SK-N-SH (cell line): ENCODE data around the gene AGAP2. TPM values are rescaled to one million over a fixed set of nuclear protein-coding genes. Genes with fewer than 3 reads are reported as not detected.

Experiments used
- CTCF ChIA-PET: fragments of 300-600, 350-600 bp; formaldehyde crosslinking; extraction: SDS; loops from one replicate; lab custom pipeline; 2021; lab: Yijun Ruan, JAX
- POLR2A ChIA-PET: fragments of 350-600 bp; sonication (Branson Sonifier 250); formaldehyde crosslinking; extraction: SDS; loops from one replicate; lab custom pipeline; 2020; ENCODE audit warnings: antibody characterized with exemption, inconsistent platforms; lab: Yijun Ruan, JAX
- DNase-seq: peaks from one replicate; pipeline ENCODE4 v3.0.0; 2012
- H2AFZ ChIP-seq: fragments of 200-600 bp; sonication (generic); 2 replicates; pipeline ENCODE4 v1.8.1; 2016; ENCODE audit warnings: antibody characterized with exemption, mild to moderate bottlenecking, low read depth
- H3F3A ChIP-seq: fragments of 200-600 bp; sonication (generic); replicated peaks from 2 replicates; pipeline ENCODE3; 2016; ENCODE audit warnings: antibody characterized with exemption, mild to moderate bottlenecking; ENCODE audit not compliant: insufficient read depth
- H3K27ac ChIP-seq, 2 experiments: fragments of 200-500 bp in 1 of 2; fragments of 200-600 bp in 1 of 2; sonication (Bioruptor generic) in 1 of 2; sonication (generic), shearing (Covaris generic) in 1 of 2; 2 replicates each; pipeline versions ENCODE4 v1.5.1 to v1.6.1; 2014 to 2016; ENCODE audit warnings: low read depth in 2 of 2, inconsistent platforms in 1 of 2, low read length in 1 of 2, mild to moderate bottlenecking in 1 of 2, mixed read lengths in 1 of 2
- H3K27me3 ChIP-seq: fragments of 200-600 bp; sonication (generic), shearing (Covaris generic); 2 replicates; pipeline ENCODE4 v1.6.1; 2016; ENCODE audit warnings: mixed run types; ENCODE audit not compliant: insufficient read depth
- H3K36me3 ChIP-seq, 2 experiments: fragments of 200-500 bp in 1 of 2; fragments of 200-600 bp in 1 of 2; sonication (Bioruptor generic) in 1 of 2; sonication (generic) in 1 of 2; replicated peaks in 1 of 2; 2 replicates each; pipeline versions ENCODE3 to v1.5.1; 2014 to 2016; ENCODE audit warnings: low read length in 1 of 2, mild to moderate bottlenecking in 1 of 2; ENCODE audit not compliant: insufficient read depth in 2 of 2, control insufficient read depth in 1 of 2
- H3K4me1 ChIP-seq, 2 experiments: fragments of 200-500 bp in 1 of 2; fragments of 200-600 bp in 1 of 2; sonication (Bioruptor generic) in 1 of 2; sonication (generic), shearing (Covaris generic) in 1 of 2; 2 replicates each; pipeline versions ENCODE4 v1.5.1 to v1.6.1; 2014 to 2016; ENCODE audit warnings: low read depth in 1 of 2, low read length in 1 of 2, mixed run types in 1 of 2; ENCODE audit not compliant: insufficient read depth in 2 of 2, control insufficient read depth in 1 of 2
- H3K4me2 ChIP-seq: fragments of 200-600 bp; sonication (generic), shearing (Covaris generic); 2 replicates; pipeline ENCODE4 v1.6.1; 2017; ENCODE audit warnings: mixed run types
- H3K4me3 ChIP-seq, 2 experiments: fragments of 200-500 bp in 1 of 2; fragments of 200-600 bp in 1 of 2; sonication (Bioruptor generic) in 1 of 2; sonication (generic), shearing (Covaris generic) in 1 of 2; 2 replicates each; pipeline versions ENCODE4 v1.5.1 to v1.8.1; 2014 to 2016; ENCODE audit warnings: low read depth in 2 of 2, inconsistent platforms in 1 of 2, low read length in 1 of 2, mild to moderate bottlenecking in 1 of 2, mixed read lengths in 1 of 2, moderate library complexity in 1 of 2
- H3K79me2 ChIP-seq: fragments of 200-600 bp; sonication (generic); 2 replicates; pipeline ENCODE4 v1.8.1; 2017; ENCODE audit warnings: mild to moderate bottlenecking; ENCODE audit not compliant: insufficient read depth
- H3K9ac ChIP-seq: fragments of 200-600 bp; sonication (generic); 2 replicates; pipeline ENCODE4 v1.6.1; 2017; ENCODE audit warnings: mixed run types
- H3K9me2 ChIP-seq: fragments of 200-600 bp; sonication (generic); 2 replicates; pipeline ENCODE4 v1.6.1; 2017; ENCODE audit warnings: mixed run types
- H3K9me3 ChIP-seq: fragments of 200-600 bp; sonication (generic); 2 replicates; pipeline ENCODE4 v1.6.1; 2017; ENCODE audit warnings: mixed run types, mild to moderate bottlenecking, moderate library complexity
- H4K20me1 ChIP-seq: fragments of 200-600 bp; sonication (generic); 2 replicates; pipeline ENCODE4 v1.6.1; 2017; ENCODE audit warnings: mild to moderate bottlenecking, mixed run types; ENCODE audit not compliant: insufficient read depth
- FOSL2 ChIP-seq: IDR thresholded peaks from 2 replicates; pipeline ENCODE4 v1.4.0; 2012; ENCODE audit warnings: low read depth, mild to moderate bottlenecking, moderate library complexity, borderline replicate concordance
- FOXJ3 ChIP-seq: sonication (generic); formaldehyde crosslinking; IDR thresholded peaks from 2 replicates; pipeline ENCODE4 v1.5.1; 2020; ENCODE audit warnings: mild to moderate bottlenecking, missing genetic modification reagents
- FOXM1 ChIP-seq: IDR thresholded peaks from 2 replicates; pipeline ENCODE4 v1.4.0; 2012; ENCODE audit warnings: low read depth, mild to moderate bottlenecking
- GABPA ChIP-seq: IDR thresholded peaks from 2 replicates; pipeline ENCODE4 v1.4.0; 2012; ENCODE audit warnings: low read depth, mild to moderate bottlenecking
- GATA2 ChIP-seq: sonication (generic); formaldehyde crosslinking; IDR thresholded peaks from 2 replicates; pipeline ENCODE4 v1.5.0; 2020; ENCODE audit warnings: mild to moderate bottlenecking, missing genetic modification reagents
- NFIC ChIP-seq: IDR thresholded peaks from 2 replicates; pipeline ENCODE4 v1.4.0; 2012; ENCODE audit warnings: borderline replicate concordance
- NRF1 ChIP-seq: IDR thresholded peaks from 2 replicates; pipeline ENCODE4 v1.6.1; 2012; ENCODE audit warnings: low read depth, mild to moderate bottlenecking, low read length
- RAD21 ChIP-seq: IDR thresholded peaks from 2 replicates; pipeline ENCODE4 v1.6.1; 2012; ENCODE audit warnings: mild to moderate bottlenecking, low read length
- RCOR1 ChIP-seq: fragments of 150-350 bp; IDR thresholded peaks from 2 replicates; pipeline ENCODE4 v1.6.1; 2017; ENCODE audit warnings: antibody characterized with exemption, low read length
- RXRA ChIP-seq: IDR thresholded peaks from 2 replicates; pipeline ENCODE4 v1.4.0; 2012; ENCODE audit warnings: low read depth, mild to moderate bottlenecking, borderline replicate concordance
- TCF12 ChIP-seq: IDR thresholded peaks from 2 replicates; pipeline ENCODE4 v1.4.0; 2012
- YY1 ChIP-seq: IDR thresholded peaks from 2 replicates; pipeline ENCODE4 v1.4.0; 2012; ENCODE audit warnings: low read depth, mild to moderate bottlenecking
- WGBS: methylation state at CpG from one replicate; pipeline ENCODE4 v1.1.6; 2017; ENCODE audit warnings: low lambda C conversion rate; 5-methylcytosine and 5-hydroxymethylcytosine counted together
- polyA plus RNA-seq, 3 experiments: library from polyadenylated mRNA; depleted of rRNA; stranded (reverse); fragments of >200 nt; gene quantifications; 2 replicates each; pipeline ENCODE4 v1.2.3, GENCODE V29; 2012
- TF ChIP-seq, protein P1 (sequence below): IDR thresholded peaks from 2 replicates; pipeline ENCODE4; 2012
- TF ChIP-seq, protein P2 (sequence below): IDR thresholded peaks from 2 replicates; pipeline ENCODE4 v1.4.0; 2012; ENCODE audit warnings: low read depth
- TF ChIP-seq, protein P3 (sequence below): fragments of 200-600 bp; sonication (generic); IDR thresholded peaks from 2 replicates; pipeline ENCODE4 v1.6.1; 2017; ENCODE audit warnings: antibody characterized with exemption, mild to moderate bottlenecking, moderate library complexity
- TF ChIP-seq, protein P4 (sequence below): IDR thresholded peaks from 2 replicates; pipeline ENCODE4 v1.6.1; 2012; ENCODE audit warnings: mild to moderate bottlenecking, low read depth, low read length, moderate library complexity

AGAP2 gene
- polyA plus RNA-seq, 1 of the 3 experiments (the other 2 are of a cell fraction): 5.2 TPM

- peaks cover 33% of the 10 kb centered on the region for H3K79me2 ChIP-seq
- peak overlapping the region; percentile 88; the same call in 1 of the 2 replicates for H3K9ac ChIP-seq
- H3K27me3 ChIP-seq: no peaks in the 10 kb centered on the region; the same call in 1 of the 2 replicates
- H3K4me3 ChIP-seq: peak overlapping the region; percentile 60 to 78; a peak in 2 of 4 replicates
- peaks cover 9 to 20% of the 10 kb centered on the region in 2 experiments for H3K36me3 ChIP-seq
- no peaks in the 10 kb centered on the region for H4K20me1 ChIP-seq
- H3K4me2 ChIP-seq: peak overlapping the region; percentile 93
- POLR2A ChIA-PET: no interaction called here
- CTCF ChIA-PET: interaction anchor here (1.0 to 2.0 kb wide), 3 partner anchors 11 to 15 kb away, joined by 3 to 11 read pairs (median 4); partner anchors contain the start of gene TSFM
- peaks cover 3 to 25% of the 10 kb centered on the region in 2 experiments; a peak in 1 of 4 replicates for H3K4me1 ChIP-seq
- TF ChIP-seq TCF12 (no peak), NFIC (no peak), RXRA (no peak), FOXJ3 (no peak), RCOR1 (no peak), NRF1 (no peak), GATA2 (no peak), FOXM1 (no peak), YY1 (no peak), GABPA (no peak), FOSL2 (no peak), RAD21 (no peak)
- TF ChIP-seq, protein P1, sequence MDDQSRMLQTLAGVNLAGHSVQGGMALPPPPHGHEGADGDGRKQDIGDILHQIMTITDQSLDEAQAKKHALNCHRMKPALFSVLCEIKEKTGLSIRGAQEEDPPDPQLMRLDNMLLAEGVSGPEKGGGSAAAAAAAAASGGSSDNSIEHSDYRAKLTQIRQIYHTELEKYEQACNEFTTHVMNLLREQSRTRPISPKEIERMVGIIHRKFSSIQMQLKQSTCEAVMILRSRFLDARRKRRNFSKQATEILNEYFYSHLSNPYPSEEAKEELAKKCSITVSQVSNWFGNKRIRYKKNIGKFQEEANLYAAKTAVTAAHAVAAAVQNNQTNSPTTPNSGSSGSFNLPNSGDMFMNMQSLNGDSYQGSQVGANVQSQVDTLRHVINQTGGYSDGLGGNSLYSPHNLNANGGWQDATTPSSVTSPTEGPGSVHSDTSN: no peak
- TF ChIP-seq, protein P2, sequence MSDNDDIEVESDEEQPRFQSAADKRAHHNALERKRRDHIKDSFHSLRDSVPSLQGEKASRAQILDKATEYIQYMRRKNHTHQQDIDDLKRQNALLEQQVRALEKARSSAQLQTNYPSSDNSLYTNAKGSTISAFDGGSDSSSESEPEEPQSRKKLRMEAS: no peak
- TF ChIP-seq, protein P3, sequence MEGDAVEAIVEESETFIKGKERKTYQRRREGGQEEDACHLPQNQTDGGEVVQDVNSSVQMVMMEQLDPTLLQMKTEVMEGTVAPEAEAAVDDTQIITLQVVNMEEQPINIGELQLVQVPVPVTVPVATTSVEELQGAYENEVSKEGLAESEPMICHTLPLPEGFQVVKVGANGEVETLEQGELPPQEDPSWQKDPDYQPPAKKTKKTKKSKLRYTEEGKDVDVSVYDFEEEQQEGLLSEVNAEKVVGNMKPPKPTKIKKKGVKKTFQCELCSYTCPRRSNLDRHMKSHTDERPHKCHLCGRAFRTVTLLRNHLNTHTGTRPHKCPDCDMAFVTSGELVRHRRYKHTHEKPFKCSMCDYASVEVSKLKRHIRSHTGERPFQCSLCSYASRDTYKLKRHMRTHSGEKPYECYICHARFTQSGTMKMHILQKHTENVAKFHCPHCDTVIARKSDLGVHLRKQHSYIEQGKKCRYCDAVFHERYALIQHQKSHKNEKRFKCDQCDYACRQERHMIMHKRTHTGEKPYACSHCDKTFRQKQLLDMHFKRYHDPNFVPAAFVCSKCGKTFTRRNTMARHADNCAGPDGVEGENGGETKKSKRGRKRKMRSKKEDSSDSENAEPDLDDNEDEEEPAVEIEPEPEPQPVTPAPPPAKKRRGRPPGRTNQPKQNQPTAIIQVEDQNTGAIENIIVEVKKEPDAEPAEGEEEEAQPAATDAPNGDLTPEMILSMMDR: no peak
- TF ChIP-seq, protein P4, sequence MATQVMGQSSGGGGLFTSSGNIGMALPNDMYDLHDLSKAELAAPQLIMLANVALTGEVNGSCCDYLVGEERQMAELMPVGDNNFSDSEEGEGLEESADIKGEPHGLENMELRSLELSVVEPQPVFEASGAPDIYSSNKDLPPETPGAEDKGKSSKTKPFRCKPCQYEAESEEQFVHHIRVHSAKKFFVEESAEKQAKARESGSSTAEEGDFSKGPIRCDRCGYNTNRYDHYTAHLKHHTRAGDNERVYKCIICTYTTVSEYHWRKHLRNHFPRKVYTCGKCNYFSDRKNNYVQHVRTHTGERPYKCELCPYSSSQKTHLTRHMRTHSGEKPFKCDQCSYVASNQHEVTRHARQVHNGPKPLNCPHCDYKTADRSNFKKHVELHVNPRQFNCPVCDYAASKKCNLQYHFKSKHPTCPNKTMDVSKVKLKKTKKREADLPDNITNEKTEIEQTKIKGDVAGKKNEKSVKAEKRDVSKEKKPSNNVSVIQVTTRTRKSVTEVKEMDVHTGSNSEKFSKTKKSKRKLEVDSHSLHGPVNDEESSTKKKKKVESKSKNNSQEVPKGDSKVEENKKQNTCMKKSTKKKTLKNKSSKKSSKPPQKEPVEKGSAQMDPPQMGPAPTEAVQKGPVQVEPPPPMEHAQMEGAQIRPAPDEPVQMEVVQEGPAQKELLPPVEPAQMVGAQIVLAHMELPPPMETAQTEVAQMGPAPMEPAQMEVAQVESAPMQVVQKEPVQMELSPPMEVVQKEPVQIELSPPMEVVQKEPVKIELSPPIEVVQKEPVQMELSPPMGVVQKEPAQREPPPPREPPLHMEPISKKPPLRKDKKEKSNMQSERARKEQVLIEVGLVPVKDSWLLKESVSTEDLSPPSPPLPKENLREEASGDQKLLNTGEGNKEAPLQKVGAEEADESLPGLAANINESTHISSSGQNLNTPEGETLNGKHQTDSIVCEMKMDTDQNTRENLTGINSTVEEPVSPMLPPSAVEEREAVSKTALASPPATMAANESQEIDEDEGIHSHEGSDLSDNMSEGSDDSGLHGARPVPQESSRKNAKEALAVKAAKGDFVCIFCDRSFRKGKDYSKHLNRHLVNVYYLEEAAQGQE: no peak
- H3K9me3 ChIP-seq: no peaks in the 10 kb centered on the region
- peaks cover 3% of the 10 kb centered on the region for H3F3A ChIP-seq
- 89% methylated on average over 4 of the region's 4 CpGs for WGBS
- no peaks in the 10 kb centered on the region for H3K9me2 ChIP-seq
- DNase-seq: no peak
- H3K27ac ChIP-seq: peak overlapping the region in 1 of 2 experiments; percentile 92; a peak in 2 of 4 replicates
- no peak overlapping the region for H2AFZ ChIP-seq
Measured at GRCh38 chr12:57770734-57771133, 32.2 kb upstream of the AGAP2 start.
